Measurements from ENCODE around the gene AFAP1. TPM values are rescaled to one million over a fixed set of nuclear protein-coding genes. Genes with fewer than 3 reads are reported as not detected.

The AFAP1 gene
- total RNA-seq, 4 donors from 2014 or later, result 14.8 to 28.3 (median 19.4) TPM

- TF ChIP-seq CTCF (IDR thresholded peaks at IDR 0.05; ENCODE audit: low read depth), result no peak
Observed at GRCh38 chr4:7943211-7943610, 3.5 kb upstream of the AFAP1 start.

- TF ChIP-seq CTCF (IDR thresholded peaks at IDR 0.05; ENCODE audit: low read depth), result no peak
Observed at GRCh38 chr4:7941965-7942496, 2.4 kb upstream of the AFAP1 start.

GRCh38 chr4:7941111-7941964 is 1.7 kb upstream of the AFAP1 start:
- no peak for TF ChIP-seq CTCF (IDR thresholded peaks at IDR 0.05; ENCODE audit: low read depth)

- no peak for TF ChIP-seq CTCF (IDR thresholded peaks at IDR 0.05; ENCODE audit: low read depth)
Observed at GRCh38 chr4:7938609-7939376, 868 bp downstream of the AFAP1 start.

GRCh38 chr4:7938266-7938608 is 1.4 kb downstream of the AFAP1 start:
- no peak for TF ChIP-seq CTCF (IDR thresholded peaks at IDR 0.05; ENCODE audit: low read depth)

- no peak for TF ChIP-seq CTCF (IDR thresholded peaks at IDR 0.05; ENCODE audit: low read depth)
Observed at GRCh38 chr4:7937006-7937405, 2.7 kb downstream of the AFAP1 start.
